ENCODE data around the gene THAP4.
A peak's percentile ranks its signal among the peaks of the same experiment; 100 is the strongest.

Gene THAP4

GRCh38 chr2:241559323-241560161, 77.4 kb downstream of the THAP4 start:
- TF ChIP-seq GATA1 (IDR thresholded peaks at IDR 0.05; ENCODE audit: low read depth, low read length) (no peak), POLR2A (IDR thresholded peaks at IDR 0.05; ENCODE audit: low read length) (no peak)
- peak in 1 of 2 experiments; percentile 26 for DNase-seq

GRCh38 chr2:241558532-241559322, 78.2 kb downstream of the THAP4 start, which contains the start of gene BOK:
Gene BOK (plus strand): TSS chr2:241558745. CDS start chr2:241559484, 739 bp downstream.
- peak in 1 of 2 experiments; percentile 26 for DNase-seq

GRCh38 chr2:241556746-241557145, 80.2 kb downstream of the THAP4 start:
- no peak for TF ChIP-seq POLR2A (IDR thresholded peaks at IDR 0.05; ENCODE audit: low read length)
- no peak for DNase-seq

More at GRCh38 chr2:241558532-241559322, 78.2 kb downstream of the THAP4 start, which contains the start of gene BOK:
- TF ChIP-seq POLR2A (IDR thresholded peaks at IDR 0.05; ENCODE audit: low read length), result no peak
- TF ChIP-seq GATA1 (IDR thresholded peaks at IDR 0.05; ENCODE audit: low read depth, low read length), result no peak

GRCh38 chr2:241555711-241556110, 81.2 kb downstream of the THAP4 start:
- no peak for DNase-seq
- TF ChIP-seq GATA1 (IDR thresholded peaks at IDR 0.05; ENCODE audit: low read depth, low read length) (no peak), POLR2A (IDR thresholded peaks at IDR 0.05; ENCODE audit: low read length) (no peak)

- no peak for TF ChIP-seq GATA1 (IDR thresholded peaks at IDR 0.05; ENCODE audit: low read depth, low read length)
- no peak for TF ChIP-seq POLR2A (IDR thresholded peaks at IDR 0.05; ENCODE audit: low read length)
- no peak for DNase-seq
These were observed 82.2 kb downstream of the THAP4 start for GRCh38 chr2:241554610-241555322.

- TF ChIP-seq GATA1 (IDR thresholded peaks at IDR 0.05; ENCODE audit: low read depth, low read length) (no peak), POLR2A (IDR thresholded peaks at IDR 0.05; ENCODE audit: low read length) (no peak)
- no peak for DNase-seq
These were observed 83.0 kb downstream of the THAP4 start for GRCh38 chr2:241553981-241554380.

GRCh38 chr2:241553512-241553830, 83.5 kb downstream of the THAP4 start:
- no peak for TF ChIP-seq GATA1 (IDR thresholded peaks at IDR 0.05; ENCODE audit: low read depth, low read length)
- TF ChIP-seq POLR2A (IDR thresholded peaks at IDR 0.05; ENCODE audit: low read length), result no peak
- DNase-seq, result no peak

GRCh38 chr2:241551998-241552737, 84.8 kb downstream of the THAP4 start:
- no peak for DNase-seq
- no peak for TF ChIP-seq GATA1 (IDR thresholded peaks at IDR 0.05; ENCODE audit: low read depth, low read length)
- no peak for TF ChIP-seq POLR2A (IDR thresholded peaks at IDR 0.05; ENCODE audit: low read length)

GRCh38 chr2:241551599-241551997, 85.4 kb downstream of the THAP4 start:
- TF ChIP-seq GATA1 (IDR thresholded peaks at IDR 0.05; ENCODE audit: low read depth, low read length), result no peak
- TF ChIP-seq POLR2A (IDR thresholded peaks at IDR 0.05; ENCODE audit: low read length), result no peak
- no peak for DNase-seq

- no peak for DNase-seq
These were observed 86.1 kb downstream of the THAP4 start for GRCh38 chr2:241550616-241551580.

GRCh38 chr2:241548451-241548835, 88.5 kb downstream of the THAP4 start:
- TF ChIP-seq GATA1 (IDR thresholded peaks at IDR 0.05; ENCODE audit: low read depth, low read length) (no peak), POLR2A (IDR thresholded peaks at IDR 0.05; ENCODE audit: low read length) (no peak)
- no peak for DNase-seq

More at GRCh38 chr2:241550616-241551580, 86.1 kb downstream of the THAP4 start:
- no peak for TF ChIP-seq POLR2A (IDR thresholded peaks at IDR 0.05; ENCODE audit: low read length)
- TF ChIP-seq GATA1 (IDR thresholded peaks at IDR 0.05; ENCODE audit: low read depth, low read length), result no peak

- TF ChIP-seq GATA1 (IDR thresholded peaks at IDR 0.05; ENCODE audit: low read depth, low read length) (no peak), POLR2A (IDR thresholded peaks at IDR 0.05; ENCODE audit: low read length) (no peak)
- no peak for DNase-seq
These were observed 89.0 kb downstream of the THAP4 start for GRCh38 chr2:241547781-241548450.
